PC-3 (cell line): ENCODE data around the gene DRD2. TPM values are rescaled to one million over a fixed set of nuclear protein-coding genes. Genes with fewer than 3 reads are reported as not detected.

Source experiments
- ATAC-seq: fragments of 200-7000 bp; cut with Tn5 transposase; 2 replicates; pipeline ENCODE4 v1.9.1; 2020; ENCODE audit warnings: mild to moderate bottlenecking, moderate library complexity
- BruUV-seq: library from RNA; stranded (reverse); fragments of 400-500 nt; replicated peaks from 2 replicates; lab custom pipeline; 2021; lab: Mats Ljungman, UMichigan
- CTCF ChIA-PET: fragments of 300-600 bp; sonication (Branson Sonifier 250); formaldehyde crosslinking; loops from one replicate; lab custom pipeline; 2022; ENCODE audit warnings: antibody characterized with exemption; lab: Charles Lee
- POLR2A ChIA-PET: fragments of 300-600 bp; sonication (Branson Sonifier 250); formaldehyde crosslinking; loops from one replicate; lab custom pipeline; 2022; ENCODE audit warnings: antibody characterized with exemption; ENCODE audit not compliant: unreplicated experiment; lab: Charles Lee
- DNase-seq: peaks from one replicate; pipeline ENCODE4 v3.0.0-alpha.2; 2015
- H2AFZ ChIP-seq: fragments of 300-600 bp; sonication (generic); 2 replicates; pipeline ENCODE4 v1.6.0; 2016; ENCODE audit warnings: antibody characterized with exemption, low read length
- H3F3A ChIP-seq: fragments of 300-600 bp; sonication (generic); one replicate; pipeline ENCODE4 v1.6.0; 2017; ENCODE audit warnings: antibody characterized with exemption, low read length, control low read depth, mild to moderate bottlenecking; ENCODE audit not compliant: unreplicated experiment
- H3K27ac ChIP-seq: fragments of 300-600 bp; sonication (generic); 2 replicates; pipeline ENCODE4 v1.5.1; 2016; ENCODE audit warnings: mild to moderate bottlenecking, low read length
- H3K27me3 ChIP-seq: fragments of 300-600 bp; sonication (generic); 2 replicates; pipeline ENCODE4 v1.6.1; 2016; ENCODE audit warnings: low read length, mixed read lengths
- H3K36me3 ChIP-seq: fragments of 300-600 bp; sonication (generic); 2 replicates; pipeline ENCODE4 v1.6.1; 2016; ENCODE audit warnings: low read depth, mixed run types, low read length, mixed read lengths
- H3K4me1 ChIP-seq: fragments of 300-600 bp; sonication (generic); 2 replicates; pipeline ENCODE4 v1.5.1; 2016; ENCODE audit warnings: low read length; ENCODE audit not compliant: insufficient read depth
- H3K4me2 ChIP-seq: fragments of 300-600 bp; sonication (generic); 2 replicates; pipeline ENCODE4 v1.6.0; 2016; ENCODE audit warnings: low read length
- H3K4me3 ChIP-seq: fragments of 300-600 bp; sonication (generic); 2 replicates; pipeline ENCODE4 v1.5.1; 2016; ENCODE audit warnings: mild to moderate bottlenecking, low read length, mixed read lengths
- H3K79me2 ChIP-seq: fragments of 300-600 bp; sonication (generic); 2 replicates; pipeline ENCODE4 v1.6.1; 2017; ENCODE audit warnings: low read length, mixed read lengths
- H3K9ac ChIP-seq: fragments of 300-600 bp; sonication (generic); 2 replicates; pipeline ENCODE4 v1.6.0; 2016; ENCODE audit warnings: mild to moderate bottlenecking, low read length
- H3K9me2 ChIP-seq: fragments of 300-600 bp; sonication (generic); replicated peaks from 2 replicates; pipeline ENCODE4 v1.6.1; 2016; ENCODE audit warnings: mixed run types, low read length, mixed read lengths
- H3K9me3 ChIP-seq: fragments of 300-600 bp; sonication (generic); 2 replicates; pipeline ENCODE4 v1.6.1; 2016; ENCODE audit warnings: low read length, mixed read lengths
- H4K20me1 ChIP-seq: fragments of 300-600 bp; sonication (generic); 2 replicates; pipeline ENCODE4 v1.6.1; 2016; ENCODE audit warnings: low read length, mixed read lengths
- CTCF ChIP-seq: fragments of 300-600 bp; sonication (generic); conservative IDR thresholded peaks from 2 replicates; pipeline ENCODE4 v1.5.1; 2017; ENCODE audit warnings: antibody characterized with exemption, low read depth, mild to moderate bottlenecking, low read length
- EZH2 ChIP-seq: fragments of 300-600 bp; sonication (generic); IDR thresholded peaks from one replicate; pipeline ENCODE4 v1.6.1; 2017; ENCODE audit warnings: antibody characterized with exemption, mild to moderate bottlenecking, low read length; ENCODE audit not compliant: unreplicated experiment
- EZH2phosphoT487 ChIP-seq: fragments of 300-600 bp; sonication (generic); IDR thresholded peaks from 2 replicates; pipeline ENCODE4 v1.6.1; 2018; ENCODE audit warnings: mild to moderate bottlenecking, antibody characterized with exemption, low read length, borderline replicate concordance
- intact Hi-C: fragments of 100-400 bp; cut with micrococcal nuclease; formaldehyde crosslinking; loops from 2 replicates; pipeline ENCODE4 v1.9.0; 2023
- total RNA-seq: library from RNA; depleted of rRNA; stranded (reverse); fragments of >200 nt; gene quantifications from 2 replicates; pipeline ENCODE4 v1.2.3, GENCODE V29; 2014

DRD2 gene
- total RNA-seq, 1 experiment from 2014 or later, result not detected

GRCh38 chr11:113397821-113398220 is 77.4 kb downstream of the DRD2 start:
- no peak overlapping the region for H3K4me2 ChIP-seq
- BruUV-seq, result no TSS peak
- TF ChIP-seq EZH2 (no peak), EZH2phosphoT487 (no peak), CTCF (no peak)
- H3K79me2 ChIP-seq, result no peaks in the 10 kb centered on the region
- H3K36me3 ChIP-seq, result no peaks in the 10 kb centered on the region
- intact Hi-C loops, result no loop called here
- DNase-seq (no peak), ATAC-seq (no peak)
- no peaks in the 10 kb centered on the region for H3K9me2 ChIP-seq
- H3K27me3 ChIP-seq, result peaks cover 9% of the 10 kb centered on the region; the same call in 1 of the 2 replicates
- no peaks in the 10 kb centered on the region for H4K20me1 ChIP-seq
- no peak overlapping the region for H3K9ac ChIP-seq
- no peaks in the 10 kb centered on the region for H3K9me3 ChIP-seq
- CTCF ChIA-PET, result no interaction called here
- no peak overlapping the region for H2AFZ ChIP-seq
- no peaks in the 10 kb centered on the region for H3K4me1 ChIP-seq
- POLR2A ChIA-PET, result no interaction called here
- no peak overlapping the region for H3K27ac ChIP-seq
- no peaks in the 10 kb centered on the region for H3F3A ChIP-seq
- no peak overlapping the region for H3K4me3 ChIP-seq

GRCh38 chr11:113397212-113397611 is 78.0 kb downstream of the DRD2 start:
- no peaks in the 10 kb centered on the region for H3K36me3 ChIP-seq
- intact Hi-C loops, result no loop called here
- H3K4me3 ChIP-seq, result no peak overlapping the region
- H3K9me3 ChIP-seq, result no peaks in the 10 kb centered on the region
- POLR2A ChIA-PET, result no interaction called here
- no peak overlapping the region for H2AFZ ChIP-seq
- H3F3A ChIP-seq, result no peaks in the 10 kb centered on the region
- CTCF ChIA-PET, result no interaction called here
- DNase-seq, result no peak
- TF ChIP-seq CTCF, result no peak
- H4K20me1 ChIP-seq, result no peaks in the 10 kb centered on the region
- peaks cover 9% of the 10 kb centered on the region; the same call in 1 of the 2 replicates for H3K27me3 ChIP-seq
- H3K4me1 ChIP-seq, result no peaks in the 10 kb centered on the region
- no peak overlapping the region for H3K27ac ChIP-seq
- H3K9ac ChIP-seq, result no peak overlapping the region
- no peaks in the 10 kb centered on the region for H3K9me2 ChIP-seq
- H3K4me2 ChIP-seq, result no peak overlapping the region
- ATAC-seq, result no peak
- no peaks in the 10 kb centered on the region for H3K79me2 ChIP-seq
- BruUV-seq, result no TSS peak

GRCh38 chr11:113396690-113397089 is 78.5 kb downstream of the DRD2 start:
- Histone ChIP-seq H3K4me3 (no peak overlapping the region), H4K20me1 (no peaks in the 10 kb centered on the region), H3K9me3 (no peaks in the 10 kb centered on the region), H3K4me2 (no peak overlapping the region), H3K9ac (no peak overlapping the region), H3K27ac (no peak overlapping the region), H3K9me2 (no peaks in the 10 kb centered on the region), H2AFZ (no peak overlapping the region), H3K36me3 (no peaks in the 10 kb centered on the region), H3K79me2 (no peaks in the 10 kb centered on the region), H3K4me1 (no peaks in the 10 kb centered on the region), H3K27me3 (peaks cover 13% of the 10 kb centered on the region; the same call in 1 of the 2 replicates), H3F3A (no peaks in the 10 kb centered on the region)
- DNase-seq, result no peak
- TF ChIP-seq CTCF (no peak), EZH2phosphoT487 (no peak), EZH2 (no peak)
- ChIA-PET POLR2A (no interaction called here), CTCF (no interaction called here)
- no peak for ATAC-seq
- intact Hi-C loops, result no loop called here
- no TSS peak for BruUV-seq
